Adrenal gland (tissue), 5 donors: ENCODE measurements around the gene GNS.

Experiments
- POLR2A ChIP-seq, 2 donors: fragments of 450-650 bp; IDR thresholded peaks; one replicate each; pipeline ENCODE4 v1.6.1; 2017; ENCODE audit warnings: antibody characterized with exemption in 2 of 2, mild to moderate bottlenecking in 2 of 2, moderate library complexity in 1 of 2
- TF ChIP-seq, protein P1 (sequence below), 6 experiments: fragments of 450-650 bp in 4 of 6; fragments of 200-600 bp in 2 of 6; sonication (generic) in 1 of 6; IDR thresholded peaks; 1 replicate in 5 of 6; 2 replicates in 1 of 6; pipeline versions ENCODE4 v1.5.1 to v1.8.0; 2016 to 2021; ENCODE audit warnings: antibody characterized with exemption in 6 of 6, mild to moderate bottlenecking in 2 of 6, moderate library complexity in 1 of 6
- donor health status: DM: no; HTN: no; CAD: no.

DNA sequence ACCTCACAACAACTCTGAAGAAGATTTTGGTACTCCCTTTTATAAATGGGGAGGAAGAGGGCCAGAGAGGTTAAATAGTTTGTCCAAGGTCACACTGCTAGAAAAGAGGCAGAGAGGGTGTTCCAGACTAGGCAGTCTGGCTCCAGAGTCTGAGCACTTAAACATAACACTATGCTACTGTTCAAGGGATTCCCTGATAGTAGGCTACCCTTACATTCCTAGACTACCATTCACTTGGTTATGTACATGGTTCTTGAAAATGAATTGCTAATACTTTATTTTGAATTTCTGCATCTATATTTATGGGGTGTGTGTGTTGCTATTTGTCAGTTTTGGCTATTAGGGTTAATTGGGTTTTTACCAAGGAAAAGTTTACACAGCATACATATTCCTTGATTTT is 7.2 kb downstream of the GNS start:
- TF ChIP-seq, protein P1, sequence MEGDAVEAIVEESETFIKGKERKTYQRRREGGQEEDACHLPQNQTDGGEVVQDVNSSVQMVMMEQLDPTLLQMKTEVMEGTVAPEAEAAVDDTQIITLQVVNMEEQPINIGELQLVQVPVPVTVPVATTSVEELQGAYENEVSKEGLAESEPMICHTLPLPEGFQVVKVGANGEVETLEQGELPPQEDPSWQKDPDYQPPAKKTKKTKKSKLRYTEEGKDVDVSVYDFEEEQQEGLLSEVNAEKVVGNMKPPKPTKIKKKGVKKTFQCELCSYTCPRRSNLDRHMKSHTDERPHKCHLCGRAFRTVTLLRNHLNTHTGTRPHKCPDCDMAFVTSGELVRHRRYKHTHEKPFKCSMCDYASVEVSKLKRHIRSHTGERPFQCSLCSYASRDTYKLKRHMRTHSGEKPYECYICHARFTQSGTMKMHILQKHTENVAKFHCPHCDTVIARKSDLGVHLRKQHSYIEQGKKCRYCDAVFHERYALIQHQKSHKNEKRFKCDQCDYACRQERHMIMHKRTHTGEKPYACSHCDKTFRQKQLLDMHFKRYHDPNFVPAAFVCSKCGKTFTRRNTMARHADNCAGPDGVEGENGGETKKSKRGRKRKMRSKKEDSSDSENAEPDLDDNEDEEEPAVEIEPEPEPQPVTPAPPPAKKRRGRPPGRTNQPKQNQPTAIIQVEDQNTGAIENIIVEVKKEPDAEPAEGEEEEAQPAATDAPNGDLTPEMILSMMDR (IDR thresholded peaks at IDR 0.05): no peak
- TF ChIP-seq POLR2A (IDR thresholded peaks at IDR 0.05): no peak
